Suprapubic skin (tissue), 4 donors: Measurements from ENCODE around the gene SLC12A5. TPM values are rescaled to one million over a fixed set of nuclear protein-coding genes. Genes with fewer than 3 reads are reported as not detected.

Experiments used
- DNase-seq, 2 donors: peaks; one replicate each; pipeline ENCODE4 v3.0.0-alpha.2; 2019; ENCODE audit warnings: low spot score in 2 of 2
- H3K27ac ChIP-seq: fragments of 200-600 bp; sonication (generic); one replicate; pipeline ENCODE4 v1.5.1; 2019
- H3K27me3 ChIP-seq: fragments of 200-600 bp; sonication (generic); one replicate; pipeline ENCODE4 v1.5.1; 2019
- H3K36me3 ChIP-seq: fragments of 200-600 bp; sonication (generic); one replicate; pipeline ENCODE4 v1.5.1; 2019
- H3K4me1 ChIP-seq: fragments of 200-600 bp; sonication (generic); one replicate; pipeline ENCODE4 v1.5.1; 2019
- H3K4me3 ChIP-seq: fragments of 200-600 bp; sonication (generic); one replicate; pipeline ENCODE4 v1.5.1; 2019; ENCODE audit warnings: mild to moderate bottlenecking
- H3K9me3 ChIP-seq: fragments of 200-600 bp; sonication (generic); one replicate; pipeline ENCODE4 v1.5.1; 2019
- EP300 ChIP-seq: sonication (generic); formaldehyde crosslinking; IDR thresholded peaks from one replicate; pipeline ENCODE4 v1.6.1; 2017; ENCODE audit warnings: antibody characterized with exemption
- POLR2A ChIP-seq, 2 donors: fragments of 450-650 bp; IDR thresholded peaks; one replicate each; pipeline ENCODE4 v1.6.1; 2017; ENCODE audit warnings: antibody characterized with exemption in 2 of 2, mild to moderate bottlenecking in 2 of 2, moderate library complexity in 2 of 2
- POLR2AphosphoS5 ChIP-seq, 3 donors: sonication (generic); formaldehyde crosslinking; IDR thresholded peaks; one replicate each; pipeline ENCODE4 v1.6.1; 2017; ENCODE audit warnings: antibody characterized with exemption in 3 of 3
- WGBS: methylation state at CpG from one replicate; pipeline ENCODE4 v1.1.5; 2018; 5-methylcytosine and 5-hydroxymethylcytosine counted together
- total RNA-seq, 4 donors: library from RNA; depleted of rRNA; stranded (reverse); fragments of >200 nt; gene quantifications; one replicate each; pipeline ENCODE4 v1.1.0, GENCODE V29; 2016
- TF ChIP-seq, protein P1 (sequence below), 2 donors: fragments of 200-600 bp in 1 of 2; fragments of 450-650 bp in 1 of 2; sonication (generic) in 1 of 2; IDR thresholded peaks; one replicate each; pipeline ENCODE4 v1.5.1; 2016 to 2019; ENCODE audit warnings: antibody characterized with exemption in 2 of 2, mild to moderate bottlenecking in 1 of 2, moderate library complexity in 1 of 2

SLC12A5 gene
- total RNA-seq, 4 donors from 2014 or later, result 0.40 TPM; not detected in 3

DNA sequence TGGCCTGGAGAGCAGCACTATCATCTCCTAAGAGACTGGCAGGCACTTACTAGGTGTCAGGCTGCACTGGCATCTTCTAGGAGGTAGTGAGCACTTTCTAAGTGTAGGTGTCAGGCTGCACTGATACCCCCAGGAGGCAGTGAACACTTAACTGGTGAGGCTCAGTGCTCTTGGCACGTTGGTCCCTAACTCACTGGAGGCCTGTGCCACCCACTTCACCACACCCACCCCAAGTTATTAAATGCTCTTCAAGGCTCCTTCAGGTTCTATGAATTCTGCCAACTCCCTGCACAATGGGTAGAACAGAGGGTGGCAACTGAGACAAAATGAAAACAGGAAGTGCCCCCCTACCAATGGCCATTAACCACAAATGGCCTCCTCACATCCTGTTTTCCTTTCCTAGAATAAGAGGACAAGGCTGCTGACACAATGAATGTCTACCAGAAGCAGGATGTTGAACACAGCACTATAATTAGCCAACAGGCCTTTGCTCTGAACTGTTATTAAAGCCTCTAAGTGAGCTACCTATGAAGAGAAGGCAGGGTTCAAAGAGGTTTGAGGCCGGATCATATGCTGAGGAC, 31.4 kb downstream of the SLC12A5 start:
- Histone ChIP-seq H3K4me1 (peaks cover 34% of the 10 kb centered on the region), H3K9me3 (no peaks in the 10 kb centered on the region), H3K4me3 (no peak overlapping the region), H3K27me3 (peaks cover 22% of the 10 kb centered on the region), H3K27ac (no peak overlapping the region), H3K36me3 (peaks cover 53% of the 10 kb centered on the region)
- no peak for DNase-seq
- TF ChIP-seq POLR2AphosphoS5 (IDR thresholded peaks at IDR 0.05), result no peak
- TF ChIP-seq POLR2A (IDR thresholded peaks at IDR 0.05), result no peak
- TF ChIP-seq, protein P1, sequence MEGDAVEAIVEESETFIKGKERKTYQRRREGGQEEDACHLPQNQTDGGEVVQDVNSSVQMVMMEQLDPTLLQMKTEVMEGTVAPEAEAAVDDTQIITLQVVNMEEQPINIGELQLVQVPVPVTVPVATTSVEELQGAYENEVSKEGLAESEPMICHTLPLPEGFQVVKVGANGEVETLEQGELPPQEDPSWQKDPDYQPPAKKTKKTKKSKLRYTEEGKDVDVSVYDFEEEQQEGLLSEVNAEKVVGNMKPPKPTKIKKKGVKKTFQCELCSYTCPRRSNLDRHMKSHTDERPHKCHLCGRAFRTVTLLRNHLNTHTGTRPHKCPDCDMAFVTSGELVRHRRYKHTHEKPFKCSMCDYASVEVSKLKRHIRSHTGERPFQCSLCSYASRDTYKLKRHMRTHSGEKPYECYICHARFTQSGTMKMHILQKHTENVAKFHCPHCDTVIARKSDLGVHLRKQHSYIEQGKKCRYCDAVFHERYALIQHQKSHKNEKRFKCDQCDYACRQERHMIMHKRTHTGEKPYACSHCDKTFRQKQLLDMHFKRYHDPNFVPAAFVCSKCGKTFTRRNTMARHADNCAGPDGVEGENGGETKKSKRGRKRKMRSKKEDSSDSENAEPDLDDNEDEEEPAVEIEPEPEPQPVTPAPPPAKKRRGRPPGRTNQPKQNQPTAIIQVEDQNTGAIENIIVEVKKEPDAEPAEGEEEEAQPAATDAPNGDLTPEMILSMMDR (IDR thresholded peaks at IDR 0.05), result no peak
- no peak for TF ChIP-seq EP300
- 58% methylated on average over 2 of the region's 2 CpGs for WGBS

DNA sequence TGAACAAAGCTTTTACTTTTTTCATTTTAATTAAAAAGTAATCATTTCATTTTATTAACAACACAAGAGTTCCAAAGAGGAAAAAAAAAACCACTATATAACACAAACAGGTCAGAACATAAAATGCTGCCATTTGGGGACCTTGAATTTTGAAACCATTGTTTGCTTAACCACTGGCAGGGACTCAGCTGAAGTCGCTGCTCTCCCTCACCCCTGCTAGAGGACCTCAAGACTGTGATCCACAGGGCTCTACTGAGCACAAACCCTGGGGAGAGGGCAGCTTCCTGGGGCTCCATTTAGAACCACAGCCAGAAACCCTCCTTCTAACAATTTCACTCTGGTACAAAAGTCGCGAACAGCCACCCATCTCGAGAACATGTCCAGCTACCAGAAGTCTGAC, 32.0 kb downstream of the SLC12A5 start:
- Histone ChIP-seq H3K4me3 (no peak overlapping the region), H3K9me3 (no peaks in the 10 kb centered on the region), H3K4me1 (peaks cover 34% of the 10 kb centered on the region), H3K27me3 (peaks cover 22% of the 10 kb centered on the region), H3K27ac (no peak overlapping the region), H3K36me3 (peaks cover 59% of the 10 kb centered on the region)
- DNase-seq, result no peak
- TF ChIP-seq, protein P1 (IDR thresholded peaks at IDR 0.05), result no peak
- TF ChIP-seq POLR2AphosphoS5 (IDR thresholded peaks at IDR 0.05), result no peak
- TF ChIP-seq POLR2A (IDR thresholded peaks at IDR 0.05), result no peak
- no peak for TF ChIP-seq EP300
- 82% methylated on average over 4 of the region's 4 CpGs for whole genome bisulfite sequencing

DNA sequence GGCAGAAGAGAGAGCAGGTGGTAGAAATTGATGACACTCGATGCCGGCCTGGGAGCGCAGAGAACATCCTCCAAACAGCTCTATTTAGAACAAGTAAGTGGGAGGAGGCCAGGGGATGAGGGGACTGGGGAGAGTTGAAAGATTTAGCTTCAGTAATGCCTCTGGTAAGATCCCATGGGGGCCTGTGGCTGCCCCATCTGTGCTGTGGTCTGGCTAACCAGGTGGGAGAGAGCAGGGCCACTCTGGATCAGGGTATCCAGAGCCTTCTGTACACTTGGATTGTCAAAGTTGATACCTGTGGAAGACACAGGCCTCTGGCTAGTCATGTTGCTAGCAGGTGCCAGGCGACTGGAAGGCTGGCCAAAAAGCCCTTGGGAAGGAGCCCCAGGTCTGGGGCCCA, 33.1 kb downstream of the SLC12A5 start:
- no peak for DNase-seq
- Histone ChIP-seq H3K4me1 (peaks cover 34% of the 10 kb centered on the region), H3K4me3 (no peak overlapping the region), H3K27me3 (peaks cover 11% of the 10 kb centered on the region), H3K9me3 (no peaks in the 10 kb centered on the region), H3K27ac (no peak overlapping the region), H3K36me3 (peaks cover 71% of the 10 kb centered on the region)
- TF ChIP-seq POLR2AphosphoS5 (IDR thresholded peaks at IDR 0.05), result no peak
- no peak for TF ChIP-seq POLR2A (IDR thresholded peaks at IDR 0.05)
- TF ChIP-seq, protein P1 (IDR thresholded peaks at IDR 0.05), result no peak
- no peak for TF ChIP-seq EP300
- WGBS, result 85% methylated on average over 3 of the region's 4 CpGs

DNA sequence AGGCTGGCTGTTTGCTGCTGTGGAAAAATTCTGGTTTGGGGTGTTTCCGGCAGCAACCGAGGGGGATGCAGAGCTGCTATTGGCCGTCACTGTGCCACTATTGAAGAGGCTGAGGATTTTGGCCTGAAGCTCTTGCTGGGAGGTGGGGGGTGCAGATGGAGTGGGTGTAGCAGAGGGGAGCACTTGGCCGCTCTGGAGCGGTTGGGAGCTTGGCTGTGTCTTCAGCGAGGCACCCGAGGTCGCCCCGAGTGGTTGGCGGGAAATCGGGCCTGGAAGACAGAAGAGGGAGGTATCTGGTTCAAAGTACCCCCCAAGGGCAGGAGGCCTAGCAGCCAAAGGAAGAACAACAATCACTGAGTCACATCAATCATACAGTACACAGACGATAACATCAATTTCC, 33.6 kb downstream of the SLC12A5 start:
- no peak for TF ChIP-seq EP300
- no peak for TF ChIP-seq POLR2AphosphoS5 (IDR thresholded peaks at IDR 0.05)
- no peak for TF ChIP-seq POLR2A (IDR thresholded peaks at IDR 0.05)
- TF ChIP-seq, protein P1 (IDR thresholded peaks at IDR 0.05), result no peak
- no peak for DNase-seq
- no peak overlapping the region for H3K4me3 ChIP-seq
- peaks cover 6% of the 10 kb centered on the region for H3K27me3 ChIP-seq
- WGBS, result 78% methylated on average over 12 of the region's 12 CpGs
- H3K9me3 ChIP-seq, result no peaks in the 10 kb centered on the region
- no peak overlapping the region for H3K27ac ChIP-seq
- H3K36me3 ChIP-seq, result peaks cover 75% of the 10 kb centered on the region
- peaks cover 30% of the 10 kb centered on the region for H3K4me1 ChIP-seq

DNA sequence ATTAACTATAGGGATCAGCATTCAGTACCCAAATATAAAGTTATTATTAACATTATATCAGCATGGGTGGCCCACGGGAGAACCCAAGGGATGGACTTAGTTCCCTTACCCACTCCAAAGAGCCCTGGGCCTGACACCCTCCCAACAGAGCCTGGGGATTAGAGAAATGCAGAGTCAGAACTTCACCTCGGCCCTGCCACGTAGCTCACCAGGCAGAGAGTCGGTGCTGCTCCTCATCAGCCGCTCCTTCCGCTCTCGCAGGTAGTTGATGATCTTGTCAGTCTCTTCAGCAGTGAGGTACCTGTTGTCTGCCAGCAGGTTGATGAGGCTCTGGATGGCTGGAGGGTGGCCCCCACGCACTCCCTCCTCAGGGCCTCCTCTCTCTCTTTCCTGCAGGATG, 34.1 kb downstream of the SLC12A5 start:
- 92% methylated on average over 8 of the region's 8 CpGs for WGBS
- H3K36me3 ChIP-seq, result peaks cover 80% of the 10 kb centered on the region
- peaks cover under 1% of the 10 kb centered on the region for H3K27me3 ChIP-seq
- no peaks in the 10 kb centered on the region for H3K9me3 ChIP-seq
- no peak overlapping the region for H3K27ac ChIP-seq
- no peak for DNase-seq
- TF ChIP-seq POLR2A (IDR thresholded peaks at IDR 0.05), result no peak
- no peak for TF ChIP-seq EP300
- TF ChIP-seq, protein P1 (IDR thresholded peaks at IDR 0.05), result no peak
- no peak for TF ChIP-seq POLR2AphosphoS5 (IDR thresholded peaks at IDR 0.05)
- H3K4me1 ChIP-seq, result peaks cover 24% of the 10 kb centered on the region
- no peak overlapping the region for H3K4me3 ChIP-seq
